Epithelial cell of esophagus (primary cell): Measurements from ENCODE around the gene U2AF1L4.

Experiments used
- DNase-seq: peaks from one replicate; pipeline ENCODE4 v3.0.0; 2010; ENCODE audit warnings: low read depth
- H3K4me3 ChIP-seq: 2 replicates; pipeline ENCODE4 v1.5.1; 2011; ENCODE audit warnings: mild to moderate bottlenecking, low read length, control low read depth
- CTCF ChIP-seq: IDR thresholded peaks from 2 replicates; pipeline ENCODE4 v1.5.1; 2011; ENCODE audit warnings: low read depth, mild to moderate bottlenecking, low read length, control low read depth, inconsistent platforms; ENCODE audit not compliant: insufficient read depth; ENCODE audit errors: missing control alignments

Gene U2AF1L4

GRCh38 chr19:35748106-35749020 is 3.1 kb upstream of the U2AF1L4 start, which contains the start of gene LIN37:
Gene LIN37 (plus strand): TSS chr19:35748576. CDS start chr19:35748725, 149 bp downstream.
- DNase-seq: peak; percentile 99
- peak within 1 kb of the TSS; percentile 99 for H3K4me3 ChIP-seq
- TF ChIP-seq CTCF: no peak

GRCh38 chr19:35746531-35746930 is 1.3 kb upstream of the U2AF1L4 start:
- no peak for DNase-seq
- peak overlapping the region; percentile 92 for H3K4me3 ChIP-seq
- no peak for TF ChIP-seq CTCF

- TF ChIP-seq CTCF: no peak
- peak overlapping the region; percentile 92 for H3K4me3 ChIP-seq
Measured at GRCh38 chr19:35746087-35746462, 857 bp upstream of the U2AF1L4 start.

GRCh38 chr19:35744430-35745327 is 539 bp downstream of the U2AF1L4 start:
- peak; percentile 40 for TF ChIP-seq CTCF
- H3K4me3 ChIP-seq: peak overlapping the region; percentile 92
- DNase-seq: peak; percentile 97

More at GRCh38 chr19:35746087-35746462, 857 bp upstream of the U2AF1L4 start:
- no peak for DNase-seq

GRCh38 chr19:35743640-35744429 is 1.4 kb downstream of the U2AF1L4 start:
- DNase-seq: no peak
- no peak for TF ChIP-seq CTCF
- peak overlapping the region; percentile 92 for H3K4me3 ChIP-seq

- no peak for TF ChIP-seq CTCF
- no peak for DNase-seq
- no peak within 1 kb of the TSS for H3K4me3 ChIP-seq
Measured at GRCh38 chr19:35742121-35742724, 3.0 kb downstream of the U2AF1L4 start, which contains the start of gene IGFLR1. Gene IGFLR1 (minus strand): TSS chr19:35742452. CDS start chr19:35741180, 1,272 bp downstream.
